ENCODE data around the gene EPB42.
A peak's percentile ranks its signal among the peaks of the same experiment; 100 is the strongest.
"Not testable (repeated sequence)": the region's sequence is repeated elsewhere in the genome, so short reads cannot be mapped to it uniquely, and the experiment has no call there.

The EPB42 gene

DNA sequence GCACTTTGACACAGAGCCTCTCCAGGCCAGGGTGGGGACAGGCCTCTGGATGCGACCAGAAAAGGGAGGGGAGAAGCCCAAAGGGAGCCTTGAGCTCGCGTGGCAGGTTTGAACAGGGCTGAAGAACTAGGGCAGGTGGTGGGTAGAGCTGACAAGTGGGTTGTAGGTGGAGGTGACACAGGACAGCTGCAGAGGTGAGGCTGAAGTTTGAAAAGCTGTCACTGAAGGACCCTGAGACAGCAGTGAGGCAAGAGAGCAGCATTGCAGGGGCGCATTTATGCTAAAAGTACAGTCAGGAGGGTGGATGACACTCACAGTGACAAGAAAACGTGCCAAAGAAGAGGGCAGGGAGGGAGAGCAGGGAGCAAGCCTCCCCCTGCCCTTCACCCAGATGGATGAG lies 21.8 kb upstream of the EPB42 start:
- no peak for DNase-seq (ENCODE audit: low read depth in 4 of 4, low spot score in 1 of 4)

DNA sequence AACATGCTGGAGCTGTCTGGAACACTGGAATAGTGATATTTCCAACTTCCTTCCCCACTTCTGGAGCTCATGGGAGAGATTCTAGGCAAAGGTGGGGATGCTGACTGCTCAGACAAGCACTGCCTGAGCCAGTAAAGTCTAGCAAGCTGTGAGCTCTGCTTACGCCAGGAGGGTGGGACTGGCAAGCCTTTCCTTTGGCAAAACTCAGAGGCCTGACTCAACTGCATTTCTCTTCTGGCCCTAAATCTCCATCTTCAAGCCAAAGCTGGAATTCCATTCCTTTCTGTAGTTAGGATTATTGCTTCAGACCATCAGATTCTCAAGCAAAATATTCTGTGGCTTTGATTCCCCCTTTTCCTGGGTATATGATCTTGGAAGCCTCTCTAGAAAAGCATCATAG lies 20.3 kb upstream of the EPB42 start:
- no peak for DNase-seq (ENCODE audit: low read depth in 4 of 4, low spot score in 1 of 4)

DNA sequence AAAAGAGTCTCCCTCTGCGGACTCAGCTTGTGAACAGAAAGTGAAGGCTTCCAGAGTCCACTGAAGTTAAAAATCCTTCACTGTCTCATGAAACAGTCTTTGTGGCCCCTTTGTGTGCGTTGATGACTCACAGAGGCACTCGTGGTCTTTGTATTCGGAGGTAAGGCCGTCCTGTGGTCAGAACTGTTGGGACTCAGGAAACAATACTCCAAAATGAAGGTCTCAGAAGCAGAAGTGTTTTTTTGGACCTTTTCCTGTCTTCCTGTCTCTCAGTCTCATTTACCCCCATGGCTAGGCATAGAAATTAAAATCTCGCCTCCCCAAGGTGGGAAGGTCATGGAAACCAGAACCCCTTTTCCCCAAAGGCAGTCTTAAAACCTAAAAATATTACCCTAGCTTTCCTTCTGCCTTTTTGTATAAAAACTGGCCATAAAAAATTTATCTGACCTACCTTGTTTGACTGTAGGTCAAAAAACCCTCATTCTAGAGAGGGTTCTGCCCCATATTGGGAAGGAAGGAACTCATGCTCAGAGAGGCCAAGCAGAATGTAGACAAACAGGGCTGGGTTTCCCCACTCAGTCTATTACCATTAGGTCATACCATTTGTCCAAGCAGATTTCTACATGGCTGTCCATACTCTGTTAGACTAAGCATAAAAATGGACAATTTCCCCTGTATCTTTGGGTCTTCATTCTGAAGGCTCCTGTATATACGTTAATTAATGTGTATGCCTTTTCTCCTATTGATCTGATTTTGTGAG lies 19.1 kb upstream of the EPB42 start:
- DNase-seq (ENCODE audit: low read depth in 4 of 4, low spot score in 1 of 4): no peak

DNA sequence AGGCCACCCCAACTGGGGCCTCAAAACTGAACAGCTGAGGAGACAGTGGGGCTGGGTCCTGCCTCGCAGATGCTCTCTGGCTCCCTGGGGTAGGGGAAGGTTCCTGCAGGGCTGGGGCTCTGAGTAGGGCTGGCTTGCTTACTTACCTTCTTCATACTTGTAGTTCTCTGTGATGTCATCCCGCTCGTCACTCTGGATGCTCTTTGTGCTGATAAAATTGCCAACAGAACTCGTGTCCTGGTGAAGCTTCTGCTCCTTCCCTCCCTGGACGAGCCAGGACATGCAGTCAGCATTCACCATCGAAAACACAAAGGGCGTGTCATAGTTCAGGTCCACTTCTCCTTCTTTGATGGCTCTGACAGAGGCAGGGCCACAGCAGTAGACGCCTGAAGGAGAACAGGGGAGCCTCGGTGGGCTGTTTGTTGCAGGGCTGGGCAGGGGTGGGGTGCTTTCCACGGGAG lies 17.9 kb upstream of the EPB42 start:
- no peak for DNase-seq (ENCODE audit: low read depth in 4 of 4, low spot score in 1 of 4)

DNA sequence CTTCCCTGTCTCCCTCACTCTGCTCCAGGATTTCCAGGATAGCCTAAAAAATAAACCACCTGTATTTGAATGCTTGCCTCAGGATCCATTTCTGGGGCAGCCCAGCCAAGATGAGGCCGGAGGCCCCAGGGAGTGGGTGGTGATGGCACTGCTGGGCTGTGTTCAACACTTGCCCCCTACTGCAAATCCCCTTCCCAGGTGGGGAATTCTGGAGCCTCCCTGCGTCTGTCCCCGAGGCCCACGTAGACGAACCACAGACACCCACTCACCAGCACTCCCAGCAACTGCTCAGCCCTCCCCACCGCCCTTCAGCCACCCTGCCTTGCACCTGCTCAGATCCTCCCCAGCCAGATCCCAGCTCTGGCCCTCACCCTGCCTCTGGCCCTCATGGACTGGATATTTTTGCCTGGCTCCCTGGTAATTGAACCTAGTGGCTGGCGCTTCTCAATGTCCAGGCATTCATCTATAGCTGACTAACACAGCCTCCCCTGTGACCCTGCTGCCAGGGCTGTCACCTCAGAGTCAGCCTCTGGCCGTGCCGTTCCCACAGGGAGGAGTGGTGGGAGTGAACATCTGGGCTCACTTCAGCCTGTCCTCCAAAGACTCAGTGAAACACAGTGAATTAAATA lies 17.1 kb upstream of the EPB42 start:
- DNase-seq (ENCODE audit: low read depth in 4 of 4, low spot score in 1 of 4): no peak

DNA sequence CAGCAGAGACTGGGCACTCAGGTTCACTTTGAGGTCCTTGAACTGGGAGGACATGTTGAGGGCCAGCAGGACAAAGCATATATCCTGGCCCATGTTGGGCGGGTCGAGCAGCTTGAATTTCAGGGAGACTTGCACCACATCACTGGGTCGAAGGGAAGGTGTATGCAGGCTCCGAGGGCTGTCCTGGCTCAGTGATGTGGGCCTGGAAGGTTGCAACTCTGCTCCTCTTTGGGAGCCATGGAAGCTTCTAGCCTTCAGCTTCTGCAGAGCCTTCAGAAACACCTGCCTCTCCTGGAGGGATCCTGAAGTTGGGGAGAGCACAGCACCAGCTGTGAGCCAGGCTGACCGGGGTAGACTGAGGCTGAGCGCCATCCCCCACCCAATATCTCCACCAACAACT lies 14.7 kb upstream of the EPB42 start:
- DNase-seq (ENCODE audit: low read depth in 4 of 4, low spot score in 1 of 4): no peak

DNA sequence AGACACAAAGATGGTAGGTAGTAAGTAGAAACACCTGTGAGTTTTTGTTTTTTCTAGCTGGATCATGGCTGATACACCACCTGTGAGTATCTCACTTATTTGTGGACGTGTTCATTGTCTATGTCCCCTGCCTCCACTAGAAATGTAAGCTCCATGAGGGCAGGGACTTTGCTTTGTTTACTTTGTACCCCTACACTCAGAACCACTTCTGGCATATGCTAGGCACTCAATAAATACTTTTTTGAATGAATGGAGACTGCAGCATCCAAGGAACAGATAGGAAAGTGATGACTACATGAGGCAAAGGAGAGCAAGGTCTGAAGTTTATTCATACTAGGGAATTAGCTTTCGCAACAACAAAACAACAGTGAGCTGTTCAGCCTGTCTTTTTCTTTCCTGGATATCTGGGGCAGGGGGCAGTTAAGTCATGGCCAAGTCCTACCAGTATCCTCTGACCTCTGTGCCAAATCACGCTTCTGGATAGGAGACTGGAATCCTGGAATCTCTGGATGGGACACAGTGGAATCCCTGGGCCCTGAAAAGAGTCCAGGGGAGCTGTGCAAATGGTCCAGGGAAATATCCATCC lies 11.6 kb upstream of the EPB42 start:
- no peak for DNase-seq (ENCODE audit: low read depth in 4 of 4, low spot score in 1 of 4)

DNA sequence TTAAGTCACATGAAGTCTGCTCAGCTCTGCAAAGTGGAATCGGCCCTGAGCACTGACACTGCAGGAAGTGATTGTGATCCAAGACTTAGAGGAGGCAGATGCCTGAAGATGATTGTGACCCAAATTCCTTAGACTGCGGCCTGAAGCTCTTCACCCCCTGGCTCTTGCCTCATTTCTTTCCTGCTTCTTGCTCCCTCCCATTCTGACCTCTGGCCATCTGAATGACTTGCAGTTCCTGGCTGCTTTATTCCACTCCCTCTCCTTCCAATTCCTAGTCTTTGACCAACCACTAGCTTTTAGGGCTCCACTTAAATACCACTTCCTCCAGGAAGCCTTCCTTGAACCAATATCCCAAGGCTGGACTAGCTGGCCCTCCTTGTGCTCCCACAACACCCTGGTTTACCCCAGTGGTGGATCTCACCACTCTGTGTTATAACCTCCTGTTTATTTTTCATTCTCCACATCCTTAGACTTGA lies 9.9 kb upstream of the EPB42 start:
- no peak for DNase-seq (ENCODE audit: low read depth in 4 of 4, low spot score in 1 of 4)

DNA sequence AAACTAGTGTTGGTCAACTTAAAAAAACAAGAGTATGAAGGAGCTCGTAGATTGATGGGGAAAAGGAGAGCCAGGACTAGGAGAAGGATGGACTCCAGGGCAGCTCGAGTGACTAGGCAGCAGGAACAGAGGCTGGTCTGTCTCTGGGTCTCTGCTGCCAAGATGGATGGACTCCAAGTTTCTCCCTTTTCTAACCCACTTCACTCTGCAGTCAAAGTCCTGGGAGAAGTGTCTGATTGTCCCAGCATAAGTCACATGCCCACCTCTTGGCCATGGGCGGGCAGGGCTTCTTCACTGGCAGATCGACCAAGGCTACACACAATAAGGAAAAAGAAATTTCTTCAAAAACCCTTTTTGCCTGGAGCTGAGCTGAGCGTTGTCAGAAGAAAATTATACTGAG lies 9.2 kb upstream of the EPB42 start:
- no peak for DNase-seq (ENCODE audit: low read depth in 4 of 4, low spot score in 1 of 4)

DNA sequence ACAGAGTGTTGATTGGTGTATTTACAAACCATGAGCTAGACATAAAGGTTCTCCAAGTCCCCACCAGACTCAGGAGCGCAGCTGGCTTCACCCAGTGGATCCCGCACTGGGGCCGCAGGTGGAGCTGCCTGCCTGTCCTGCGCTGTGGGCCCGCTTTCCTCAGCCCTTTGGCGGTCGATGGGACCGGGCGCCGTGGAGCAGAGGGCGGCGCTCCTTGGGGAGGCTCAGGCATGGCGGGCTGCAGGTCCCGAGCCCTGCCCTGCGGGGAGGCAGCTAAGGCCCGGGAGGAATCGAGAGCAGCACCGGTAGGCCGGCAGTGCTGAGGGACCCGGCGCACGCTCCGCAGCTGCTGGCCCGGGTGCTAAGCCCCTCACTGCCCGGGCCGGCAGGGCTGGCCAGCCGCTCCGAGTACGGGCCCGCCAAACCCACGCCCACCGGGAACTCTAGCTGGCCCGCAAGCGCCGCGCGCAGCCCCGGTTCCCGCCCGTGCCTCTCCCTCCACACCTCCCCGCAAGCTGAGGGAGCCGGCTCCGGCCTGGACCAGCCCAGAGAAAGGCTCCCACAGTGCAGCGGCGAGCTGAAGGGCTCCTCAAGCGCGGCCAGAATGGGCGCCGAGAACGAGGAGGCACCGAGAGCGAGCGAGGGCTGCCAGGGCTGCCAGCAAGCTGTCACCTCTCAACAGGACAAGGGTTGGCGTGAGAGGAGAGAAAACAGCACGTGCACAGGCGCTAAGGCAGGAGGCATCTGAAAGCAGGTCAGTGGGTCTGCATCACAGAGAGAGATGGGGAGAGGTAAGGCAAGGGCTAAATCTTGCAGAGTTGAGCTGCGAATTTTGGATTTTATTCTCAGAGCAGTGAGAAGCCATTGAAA lies 5.9 kb upstream of the EPB42 start:
- no peak for DNase-seq (ENCODE audit: low read depth in 4 of 4, low spot score in 1 of 4)

DNA sequence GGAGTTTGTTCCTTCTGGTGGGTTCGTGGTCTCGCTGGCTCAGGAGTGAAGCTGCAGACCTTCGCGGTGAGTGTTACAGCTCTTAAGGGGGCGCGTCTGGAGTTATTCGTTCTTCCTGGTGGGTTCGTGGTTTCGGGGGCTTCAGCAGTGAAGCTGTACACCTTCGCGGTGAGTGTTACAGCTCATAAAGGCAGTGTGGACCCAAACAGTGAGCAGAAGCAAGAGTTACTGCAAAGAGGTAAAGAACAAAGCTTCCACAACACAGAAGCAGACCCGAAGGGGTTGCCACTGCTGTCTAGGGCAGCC lies 5.1 kb upstream of the EPB42 start:
- not testable (repeated sequence) for DNase-seq (ENCODE audit: low read depth in 4 of 4, low spot score in 1 of 4)

DNA sequence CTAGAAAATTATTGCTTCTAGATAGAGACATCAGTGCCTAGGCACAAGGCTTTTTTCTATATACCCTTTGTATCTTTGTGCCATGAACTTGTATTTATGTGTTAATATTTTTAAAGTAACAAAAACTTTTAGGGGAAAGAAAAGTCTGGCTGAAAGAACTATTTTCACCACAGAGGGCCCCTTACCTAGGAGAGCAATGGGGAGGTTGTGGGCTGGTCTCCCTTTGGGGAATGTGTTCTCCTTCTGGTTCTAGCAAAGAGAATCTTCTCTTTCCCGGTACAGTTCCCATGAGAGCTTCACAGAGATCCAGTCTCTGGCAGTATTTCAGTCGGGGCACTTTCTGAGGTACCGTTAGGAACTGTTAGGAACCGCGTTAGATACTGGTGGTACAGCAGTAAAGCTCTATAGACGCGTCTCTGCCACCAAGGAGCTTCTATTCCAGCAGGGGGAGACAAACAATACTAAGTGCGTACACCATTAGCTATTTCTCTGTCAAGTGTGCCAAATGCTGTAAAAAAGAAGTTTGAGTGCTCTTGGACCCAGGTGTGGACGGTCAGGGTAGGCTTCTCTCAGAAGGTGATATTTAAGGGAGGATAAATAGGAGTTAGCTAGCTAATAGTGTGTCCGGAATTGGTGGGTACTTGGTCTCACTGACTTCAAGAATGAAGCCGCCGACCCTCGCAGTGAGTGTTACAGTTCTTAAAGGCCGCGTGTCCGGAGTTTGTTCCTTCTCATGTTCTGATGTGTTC lies 4.6 kb upstream of the EPB42 start:
- peak in 3 of 4 experiments; percentile 12 to 25 (median 15) for DNase-seq (ENCODE audit: low read depth in 4 of 4, low spot score in 1 of 4)

DNA sequence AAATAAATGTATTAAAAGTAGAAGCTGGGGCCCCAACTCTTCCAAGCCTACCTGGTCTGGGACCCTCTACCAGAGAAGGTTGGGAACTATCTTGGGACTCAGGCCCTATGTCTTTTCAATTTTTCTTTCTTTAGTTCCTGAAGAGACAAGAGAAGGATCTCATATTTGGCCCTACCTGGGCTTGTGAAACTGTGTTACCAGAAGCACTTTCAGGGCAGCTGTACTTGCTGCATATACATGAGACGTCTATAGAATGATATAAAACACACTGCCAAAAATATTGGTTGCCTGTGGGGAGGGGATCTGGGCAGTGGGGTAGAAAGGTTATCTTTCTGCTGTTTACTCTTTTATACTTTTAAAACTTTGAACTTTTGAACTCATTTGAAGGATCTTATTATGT lies 604 bp upstream of the EPB42 start:
- no peak for DNase-seq (ENCODE audit: low read depth in 4 of 4, low spot score in 1 of 4)

DNA sequence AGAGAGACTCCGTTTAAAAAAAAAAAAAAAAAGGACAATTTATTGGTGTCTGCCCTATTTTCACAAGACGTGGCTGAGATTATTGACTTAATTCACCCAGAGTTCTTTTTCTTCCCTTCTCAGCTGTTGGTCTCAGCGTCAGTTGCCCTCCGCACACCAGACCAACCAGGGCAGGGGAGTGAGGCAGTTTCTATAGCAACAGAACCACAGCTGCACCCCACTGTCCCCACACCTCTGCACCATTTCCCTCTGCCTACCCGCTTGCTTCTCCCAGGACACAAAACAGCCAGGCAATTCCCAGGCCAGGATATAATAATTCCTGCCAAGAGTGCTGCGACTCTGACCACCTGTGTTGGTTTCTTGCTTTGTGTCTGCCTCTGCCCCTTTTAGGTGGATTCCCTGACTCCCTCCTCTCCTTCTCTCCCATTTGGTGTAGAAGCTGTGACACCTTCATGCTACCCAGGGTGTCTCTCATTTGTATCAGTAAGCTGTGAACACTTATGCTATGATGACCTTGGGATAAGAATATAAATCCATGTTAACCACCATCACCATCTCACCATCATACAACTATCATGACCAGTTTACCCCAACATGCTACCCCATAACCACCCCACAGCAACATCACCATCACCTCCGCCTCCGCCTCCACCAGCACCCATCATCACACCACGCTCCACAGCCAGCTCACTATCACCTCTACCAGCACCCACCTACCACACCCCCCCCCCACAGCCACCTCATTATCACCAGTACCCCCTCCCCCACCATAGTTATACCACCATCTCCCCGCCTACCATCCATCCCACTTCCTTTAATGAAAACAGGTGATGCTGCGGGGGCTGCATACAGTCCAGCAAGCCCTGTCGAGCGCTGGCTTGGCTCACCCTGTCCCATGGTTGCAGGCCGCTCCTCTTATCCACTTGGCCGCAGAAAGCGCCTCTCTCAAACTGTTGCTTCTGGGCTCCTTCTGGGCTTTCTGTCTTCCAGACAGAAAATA lies 589 bp downstream of the EPB42 start:
- DNase-seq (ENCODE audit: low read depth in 4 of 4, low spot score in 1 of 4): no peak

DNA sequence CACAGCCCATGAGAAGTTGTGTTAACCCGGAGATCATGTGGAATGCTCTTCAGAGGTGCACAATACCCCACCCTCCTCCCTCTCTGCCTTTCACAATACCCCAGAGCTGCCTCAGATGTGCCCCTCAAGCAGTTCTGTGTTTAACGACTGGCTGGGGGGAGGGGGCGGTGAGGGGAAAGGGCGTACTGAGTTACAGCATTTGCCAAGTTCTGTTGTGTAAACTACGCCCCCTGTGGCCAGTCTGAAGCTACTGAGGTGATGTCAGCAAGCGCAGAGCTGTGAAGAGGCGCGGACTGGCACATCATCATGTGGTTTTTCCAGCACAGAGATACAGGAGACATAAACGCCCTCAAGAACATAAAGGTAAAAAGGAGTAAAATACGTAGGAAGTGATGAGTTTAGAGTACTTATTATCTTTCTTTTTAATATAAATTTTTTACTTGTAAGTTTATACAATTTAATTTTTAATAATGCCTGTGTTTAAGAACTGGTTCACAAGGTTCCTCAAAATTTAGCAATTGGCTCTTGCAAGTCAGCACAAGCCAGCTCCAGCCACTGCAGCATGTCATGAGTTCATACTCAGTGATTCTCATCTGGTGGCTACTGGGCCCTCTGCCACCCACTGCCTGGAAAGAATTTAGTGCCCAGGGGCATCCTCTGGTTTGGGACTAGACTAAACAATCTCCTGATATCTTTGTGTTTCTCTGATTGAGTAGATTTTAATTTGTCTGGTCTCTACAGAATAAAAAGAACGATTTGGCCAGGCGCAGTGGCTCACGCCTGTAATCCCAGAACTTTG lies 1.7 kb downstream of the EPB42 start:
- no peak for DNase-seq (ENCODE audit: low read depth in 4 of 4, low spot score in 1 of 4)

DNA sequence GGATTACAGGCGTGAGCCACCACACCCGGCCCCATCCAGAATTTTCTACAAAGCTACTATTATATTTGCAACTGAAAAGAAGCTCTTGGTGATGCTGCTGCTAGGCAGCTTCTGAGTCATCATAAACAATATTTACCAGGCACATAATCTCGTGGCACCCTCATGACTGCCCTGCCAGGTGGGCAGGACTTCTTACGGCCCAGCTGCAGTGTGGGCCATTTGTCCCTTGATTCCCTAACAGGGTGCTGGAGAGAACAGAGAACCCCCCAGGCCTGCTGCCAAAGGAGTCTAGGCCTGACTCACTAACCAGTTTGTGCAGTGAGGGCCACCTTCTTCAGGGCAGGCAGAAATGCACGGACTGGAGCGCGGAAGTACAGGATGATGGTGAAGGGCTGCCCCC lies 4.9 kb downstream of the EPB42 start:
- DNase-seq (ENCODE audit: low read depth in 4 of 4, low spot score in 1 of 4): no peak

DNA sequence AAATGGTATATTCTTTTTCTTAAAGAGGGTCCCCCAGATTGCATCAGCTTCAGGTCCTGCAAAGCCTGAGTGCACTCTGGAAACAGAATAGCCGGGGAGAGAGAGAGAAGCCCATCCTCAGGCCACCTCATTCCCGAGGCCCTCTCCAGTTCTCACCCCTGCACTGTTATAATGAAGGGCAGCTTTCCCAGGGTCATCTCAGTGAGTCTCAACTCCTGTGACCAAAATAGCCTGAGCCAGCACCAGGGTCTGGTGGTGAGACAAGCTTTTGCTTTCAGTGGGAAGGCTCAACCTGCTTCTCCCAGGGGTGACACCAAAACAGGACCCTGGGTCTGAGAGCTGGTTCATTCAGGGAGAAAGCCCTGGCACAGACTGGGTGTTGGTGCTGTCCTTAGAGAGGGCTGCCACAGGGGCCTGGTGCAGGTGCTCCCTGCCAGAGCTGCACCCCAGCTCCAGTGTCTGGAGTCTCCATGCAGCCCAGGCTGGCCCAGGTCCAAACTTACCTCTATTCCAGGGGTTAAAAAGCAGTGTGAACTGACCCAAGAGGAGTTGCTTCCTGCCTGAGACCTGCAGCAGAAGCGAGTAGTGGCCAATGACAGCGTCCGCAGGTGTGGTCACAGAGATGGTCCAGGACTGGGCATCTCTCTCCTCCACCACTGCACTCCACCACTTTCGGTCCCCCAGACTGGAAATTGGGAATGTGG lies 6.1 kb downstream of the EPB42 start:
- no peak for DNase-seq (ENCODE audit: low read depth in 4 of 4, low spot score in 1 of 4)

DNA sequence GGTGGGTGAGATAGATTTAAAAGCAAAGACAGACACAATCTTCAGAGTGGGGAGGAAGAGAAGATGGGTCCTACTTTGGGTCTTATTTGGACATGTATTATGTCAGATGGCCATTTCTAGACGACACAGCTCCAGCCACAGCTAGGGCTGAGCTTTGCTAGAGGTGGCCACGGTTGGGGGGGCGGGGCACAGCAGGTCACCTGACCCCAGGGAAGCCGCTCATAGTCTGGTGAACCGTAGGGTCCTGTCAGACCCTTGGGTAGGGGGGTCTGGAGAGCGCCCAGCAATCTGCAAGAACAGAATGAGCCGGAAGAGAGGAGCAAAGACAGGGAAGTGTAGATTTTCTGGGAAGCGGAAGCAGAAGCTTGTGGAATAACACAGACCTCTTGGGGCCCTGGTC lies 6.6 kb downstream of the EPB42 start:
- no peak for DNase-seq (ENCODE audit: low read depth in 4 of 4, low spot score in 1 of 4)
